IPS DF 6.9 (cell line): ENCODE results near the gene CEP85.

Experiments
- DNase-seq: peaks from one replicate; pipeline ENCODE4 v3.0.0-alpha.2; 2013; ENCODE audit warnings: low read depth, low spot score
- H3K27ac ChIP-seq: one replicate; pipeline ENCODE4 v1.5.1; 2013; ENCODE audit warnings: low read length, control low read depth
- H3K27me3 ChIP-seq: 2 replicates; pipeline ENCODE4 v1.6.1; 2013; ENCODE audit warnings: mild to moderate bottlenecking, low read length; ENCODE audit not compliant: control insufficient read depth, insufficient read depth
- H3K36me3 ChIP-seq: 2 replicates; pipeline ENCODE4 v1.6.1; 2013; ENCODE audit warnings: low read length; ENCODE audit not compliant: control insufficient read depth, insufficient read depth
- H3K4me1 ChIP-seq: 2 replicates; pipeline ENCODE4 v1.6.1; 2013; ENCODE audit warnings: low read length; ENCODE audit not compliant: control insufficient read depth, insufficient read depth
- H3K4me3 ChIP-seq: 2 replicates; pipeline ENCODE4 v1.5.1; 2013; ENCODE audit warnings: mild to moderate bottlenecking, low read length
- H3K9me3 ChIP-seq: 2 replicates; pipeline ENCODE4 v1.6.1; 2013; ENCODE audit warnings: low read length, inconsistent platforms; ENCODE audit not compliant: control insufficient read depth, insufficient read depth
- WGBS: extraction: QIAGEN DNeasy Blood & Tissue Kit; methylation state at CpG from one replicate; pipeline ENCODE4 v1.1.7; 2013; ENCODE audit warnings: mixed read lengths, missing lambda C conversion rate; ENCODE audit not compliant: insufficient read length, insufficient coverage; 5-methylcytosine and 5-hydroxymethylcytosine counted together

The CEP85 gene

DNA sequence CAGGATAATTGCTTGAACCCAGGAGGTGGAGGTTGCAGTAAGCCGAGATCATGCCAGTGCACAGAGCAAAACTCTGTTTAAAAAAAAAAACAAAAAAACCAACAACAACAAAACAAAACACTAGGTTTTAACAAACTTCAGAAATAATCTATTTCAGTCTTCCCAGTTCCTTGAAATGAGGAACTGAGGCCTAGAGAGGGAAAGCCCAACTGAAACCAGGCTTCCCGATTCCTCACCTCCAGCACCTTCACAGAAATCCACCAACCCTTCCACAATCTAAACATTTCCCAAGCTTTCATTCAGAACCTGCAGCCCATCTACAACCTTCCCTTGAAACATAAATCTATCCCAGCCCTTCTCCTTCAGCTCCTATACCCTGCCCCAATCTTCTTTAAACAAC lies 83.1 kb downstream of the CEP85 start:
- no peak for DNase-seq
- WGBS = no CpG with 5 or more reads among the region's 2 CpGs
- Histone ChIP-seq H3K36me3 (0 out of 2 replicates have a peak, but pooled peaks cover under 1% of the 10 kb centered on the region), H3K9me3 (no peaks in the 10 kb centered on the region), H3K27me3 (no peaks in the 10 kb centered on the region), H3K4me3 (no peak overlapping the region), H3K27ac (no peak overlapping the region), H3K4me1 (peaks cover 3% of the 10 kb centered on the region; the same call in 1 of the 2 replicates)

- H3K4me3 ChIP-seq = no peak within 1 kb of the TSS
- H3K27ac ChIP-seq = no peak within 1 kb of the TSS
- no peak for DNase-seq
Observed at GRCh38 chr1:26317612-26318337, 83.8 kb downstream of the CEP85 start, which contains the start of gene CD52. Gene CD52 (plus strand): TSS chr1:26317958. CDS start chr1:26318018, 60 bp downstream.

DNA sequence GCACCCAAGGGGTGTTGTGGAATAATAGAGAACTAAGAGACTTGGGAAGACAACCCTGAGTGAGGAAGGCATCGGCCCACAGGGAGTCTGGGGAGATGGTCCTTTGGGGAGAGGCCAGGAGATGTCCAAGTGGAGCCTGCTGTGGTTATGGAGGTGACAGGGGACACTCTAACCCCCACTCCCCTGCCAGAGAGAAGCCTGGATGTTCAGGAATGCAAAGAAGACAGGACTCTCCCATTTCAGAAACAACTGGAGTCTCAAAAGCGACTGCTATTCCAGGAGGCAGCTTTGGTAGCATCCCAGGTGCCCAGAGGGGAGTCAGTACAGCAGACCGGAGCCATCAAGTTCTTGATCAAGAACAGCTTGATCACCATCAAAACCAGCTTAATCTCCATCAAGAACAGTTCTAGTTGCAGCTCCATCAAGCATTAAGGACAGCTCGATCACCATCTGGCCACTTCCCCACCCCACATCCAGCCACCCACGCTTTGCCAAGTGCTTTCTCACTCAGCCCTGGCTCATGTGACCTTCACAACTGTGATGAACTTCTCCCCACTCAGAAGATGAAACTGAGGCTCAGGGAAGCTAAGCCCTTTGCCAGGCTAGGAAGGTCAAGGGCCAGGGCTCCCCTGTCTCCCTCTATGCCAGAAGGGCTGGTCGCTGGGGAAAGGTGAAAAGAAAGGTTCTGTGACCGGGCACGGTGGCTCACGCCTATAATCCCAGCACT lies 84.5 kb downstream of the CEP85 start:
- Histone ChIP-seq H3K27me3 (no peaks in the 10 kb centered on the region), H3K36me3 (peaks cover 2% of the 10 kb centered on the region; the same call in 1 of the 2 replicates), H3K4me1 (peaks cover 3% of the 10 kb centered on the region; the same call in 1 of the 2 replicates), H3K27ac (no peak overlapping the region), H3K9me3 (no peaks in the 10 kb centered on the region), H3K4me3 (no peak overlapping the region)
- no CpG with 5 or more reads among the region's 9 CpGs for WGBS
- DNase-seq = no peak

More at GRCh38 chr1:26317612-26318337, 83.8 kb downstream of the CEP85 start, which contains the start of gene CD52:
- no CpG with 5 or more reads among the region's 12 CpGs for WGBS
- H3K36me3 ChIP-seq = 0 out of 2 replicates have a peak, but pooled peaks cover 2% of the 10 kb centered on the region
- no peaks in the 10 kb centered on the region for H3K9me3 ChIP-seq
- H3K4me1 ChIP-seq = peaks cover 3% of the 10 kb centered on the region; the same call in 1 of the 2 replicates
- H3K27me3 ChIP-seq = no peaks in the 10 kb centered on the region

GRCh38 chr1:26320896-26321295 lies 86.9 kb downstream of the CEP85 start:
- H3K36me3 ChIP-seq = peaks cover 9% of the 10 kb centered on the region; the same call in 1 of the 2 replicates
- peaks cover 3% of the 10 kb centered on the region; the same call in 1 of the 2 replicates for H3K4me1 ChIP-seq
- WGBS = no CpG with 5 or more reads among the region's 2 CpGs
- H3K27ac ChIP-seq = no peak overlapping the region
- DNase-seq = no peak
- no peaks in the 10 kb centered on the region for H3K9me3 ChIP-seq
- no peaks in the 10 kb centered on the region for H3K27me3 ChIP-seq
- no peak overlapping the region for H3K4me3 ChIP-seq

DNA sequence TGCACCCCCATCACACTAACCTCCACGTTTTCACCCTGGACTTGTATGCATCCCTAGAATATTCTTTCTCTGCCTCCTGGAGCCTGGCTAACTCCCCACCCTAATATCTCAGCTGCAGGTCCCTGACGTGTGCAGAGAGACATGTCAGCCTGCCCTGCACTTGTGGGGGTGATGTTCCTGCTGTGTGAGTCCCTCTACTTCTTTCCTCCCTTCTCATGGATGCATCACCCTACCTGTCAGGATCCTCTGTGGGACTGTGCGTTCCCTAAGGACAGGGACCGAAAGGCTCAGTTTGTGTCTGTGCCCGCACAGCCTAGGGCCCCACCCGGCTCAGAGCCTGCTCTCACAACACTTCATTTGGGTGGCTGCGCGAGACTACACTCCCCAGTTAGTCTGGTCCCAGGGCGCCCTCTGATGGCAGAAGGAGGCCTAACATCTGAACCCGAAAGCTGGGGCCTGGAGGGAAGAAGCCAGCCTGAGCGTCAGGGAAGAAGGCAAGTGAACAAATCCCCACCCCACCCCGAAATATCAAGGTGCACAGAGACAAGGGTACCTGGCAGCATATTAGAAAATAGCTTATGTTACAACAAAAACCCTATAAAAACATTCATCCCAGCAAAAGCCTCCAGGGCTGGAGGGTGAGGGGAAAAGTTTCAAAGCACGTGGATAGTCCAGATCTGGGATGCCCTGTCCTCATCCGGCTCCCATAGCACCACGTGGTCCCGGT lies 87.5 kb downstream of the CEP85 start:
- H3K4me1 ChIP-seq = peaks cover 3% of the 10 kb centered on the region; the same call in 1 of the 2 replicates
- WGBS = no CpG with 5 or more reads among the region's 16 CpGs

DNA sequence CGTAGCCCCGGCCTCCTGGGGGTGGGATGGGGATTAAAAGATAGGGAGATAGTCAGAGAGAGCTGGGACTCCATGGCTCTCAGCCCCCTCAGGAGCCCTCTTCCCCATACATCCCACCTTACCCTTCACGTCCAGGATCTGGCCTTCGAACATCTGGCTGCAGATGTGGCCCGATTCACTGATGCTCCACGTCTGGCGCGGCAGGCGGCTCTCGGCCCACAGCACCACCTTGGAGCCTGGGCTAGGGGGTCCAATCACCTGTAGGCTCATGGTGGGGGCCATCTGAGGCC lies 88.0 kb downstream of the CEP85 start:
- Histone ChIP-seq H3K27me3 (no peaks in the 10 kb centered on the region), H3K4me3 (no peak overlapping the region), H3K27ac (no peak overlapping the region), H3K36me3 (peaks cover 9% of the 10 kb centered on the region; the same call in 1 of the 2 replicates), H3K4me1 (peaks cover 3% of the 10 kb centered on the region; the same call in 1 of the 2 replicates), H3K9me3 (no peaks in the 10 kb centered on the region)
- DNase-seq = no peak
- WGBS = no CpG with 5 or more reads among the region's 10 CpGs

More for the DNA sequence above, 87.5 kb downstream of the CEP85 start:
- H3K36me3 ChIP-seq = peaks cover 9% of the 10 kb centered on the region; the same call in 1 of the 2 replicates
- H3K4me3 ChIP-seq = no peak overlapping the region
- H3K9me3 ChIP-seq = no peaks in the 10 kb centered on the region
- H3K27ac ChIP-seq = no peak overlapping the region
- H3K27me3 ChIP-seq = no peaks in the 10 kb centered on the region
- peak; percentile 71 for DNase-seq

DNA sequence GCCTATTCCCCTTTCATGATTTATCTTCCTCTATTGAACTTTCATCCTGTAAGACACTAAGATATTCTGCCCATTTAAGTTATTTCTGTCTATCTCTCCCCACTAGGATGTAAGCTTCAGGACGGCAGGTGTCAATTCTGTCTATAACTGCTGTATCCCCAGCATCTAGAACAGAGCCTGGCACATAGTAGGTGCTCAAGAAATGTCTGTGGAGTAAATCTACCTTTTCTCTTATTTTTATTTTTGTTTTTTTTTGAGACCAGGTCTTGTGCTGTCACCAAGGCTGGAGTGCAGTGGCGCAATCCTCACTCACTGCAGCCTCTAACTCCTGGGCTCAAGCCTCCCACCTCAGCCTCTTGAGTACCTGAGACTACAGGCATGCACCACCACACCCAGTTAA lies 89.4 kb downstream of the CEP85 start:
- no CpG with 5 or more reads among the region's 2 CpGs for WGBS
- no peaks in the 10 kb centered on the region for H3K4me1 ChIP-seq

DNA sequence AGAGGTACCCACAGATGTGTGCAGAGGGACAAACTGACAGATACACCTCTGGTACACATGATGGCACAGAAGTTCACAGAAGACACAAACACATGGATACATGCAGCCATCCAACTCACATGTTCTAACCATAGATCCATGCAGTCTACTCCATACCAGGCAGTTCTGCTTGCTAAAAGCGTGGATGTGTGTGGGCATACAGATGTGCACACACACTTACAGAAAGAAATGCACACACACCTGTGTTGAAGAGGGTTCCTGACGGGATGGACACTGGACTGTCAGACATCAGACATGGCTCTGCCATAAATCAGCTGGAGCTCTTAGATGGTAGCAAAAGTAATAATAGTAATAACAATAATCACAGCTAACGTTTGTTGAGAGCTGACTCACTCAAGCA lies 90.5 kb downstream of the CEP85 start:
- no peaks in the 10 kb centered on the region for H3K4me1 ChIP-seq
- H3K27ac ChIP-seq = no peak overlapping the region
- no peak overlapping the region for H3K4me3 ChIP-seq
- DNase-seq = no peak
- no peaks in the 10 kb centered on the region for H3K9me3 ChIP-seq
- no peaks in the 10 kb centered on the region for H3K27me3 ChIP-seq
- no CpG with 5 or more reads among the region's 3 CpGs for WGBS
- H3K36me3 ChIP-seq = peaks cover 9% of the 10 kb centered on the region; the same call in 1 of the 2 replicates

More for the DNA sequence above, 89.4 kb downstream of the CEP85 start:
- DNase-seq = no peak
- Histone ChIP-seq H3K9me3 (no peaks in the 10 kb centered on the region), H3K36me3 (peaks cover 9% of the 10 kb centered on the region; the same call in 1 of the 2 replicates), H3K4me3 (no peak overlapping the region), H3K27ac (no peak overlapping the region), H3K27me3 (no peaks in the 10 kb centered on the region)

DNA sequence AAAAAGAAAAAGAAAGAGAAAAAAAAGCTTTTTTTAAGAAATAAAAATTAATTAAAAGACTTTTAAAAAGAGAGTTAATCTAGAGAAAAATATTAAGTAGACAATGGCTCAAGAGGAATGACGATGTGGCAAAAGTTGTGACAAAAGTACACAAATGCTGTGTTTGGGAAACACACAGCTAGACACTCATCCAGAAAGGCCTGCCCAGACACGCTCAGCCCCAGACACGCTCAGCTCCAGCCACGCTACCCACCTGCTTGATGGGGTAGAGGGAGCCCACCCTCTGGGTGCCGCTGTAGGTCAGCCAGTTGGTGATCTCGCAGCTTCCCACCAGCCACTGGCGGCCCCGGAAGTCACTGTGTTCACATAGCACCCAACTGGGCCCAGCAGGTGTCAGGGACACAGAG lies 94.0 kb downstream of the CEP85 start:
- WGBS = no CpG with 5 or more reads among the region's 8 CpGs
- H3K4me1 ChIP-seq = no peaks in the 10 kb centered on the region
- H3K36me3 ChIP-seq = peaks cover 12% of the 10 kb centered on the region
- no peak overlapping the region for H3K4me3 ChIP-seq
- H3K27ac ChIP-seq = no peak overlapping the region
- DNase-seq = no peak
- no peaks in the 10 kb centered on the region for H3K9me3 ChIP-seq
- no peaks in the 10 kb centered on the region for H3K27me3 ChIP-seq
